ENCODE measurements around the gene BTLA.

BTLA gene

GRCh38 chr3:112491373-112491772 lies 7.9 kb downstream of the BTLA start:
- no peaks in the 10 kb centered on the region for H3K4me1 ChIP-seq
- H3K79me2 ChIP-seq: no peaks in the 10 kb centered on the region
- no peak overlapping the region for H3K4me3 ChIP-seq (ENCODE audit: low read depth, low read length)
- TF ChIP-seq CTCF (IDR thresholded peaks at IDR 0.05): no peak
- H3K9ac ChIP-seq: no peak overlapping the region
- no peak overlapping the region for H3K27ac ChIP-seq
- H2AFZ ChIP-seq: no peak overlapping the region
- no peak overlapping the region for H3K4me2 ChIP-seq (ENCODE audit: low read length)
- no peaks in the 10 kb centered on the region for H3K36me3 ChIP-seq (ENCODE audit: control insufficient read depth, insufficient read depth, low read length)
- no peaks in the 10 kb centered on the region for H3K9me3 ChIP-seq (ENCODE audit: control insufficient read depth, low read length)
- no peaks in the 10 kb centered on the region for H3K27me3 ChIP-seq (ENCODE audit: control insufficient read depth, insufficient read depth, low read length)

GRCh38 chr3:112489674-112490479 lies 9.4 kb downstream of the BTLA start:
- Histone ChIP-seq H2AFZ (no peak overlapping the region), H3K79me2 (no peaks in the 10 kb centered on the region), H3K9ac (no peak overlapping the region), H3K9me3 (ENCODE audit: control insufficient read depth, low read length) (no peaks in the 10 kb centered on the region), H3K27me3 (ENCODE audit: control insufficient read depth, insufficient read depth, low read length) (no peaks in the 10 kb centered on the region), H3K4me3 (ENCODE audit: low read depth, low read length) (no peak overlapping the region), H3K4me1 (no peaks in the 10 kb centered on the region), H3K4me2 (ENCODE audit: low read length) (no peak overlapping the region), H3K27ac (no peak overlapping the region), H3K36me3 (ENCODE audit: control insufficient read depth, insufficient read depth, low read length) (no peaks in the 10 kb centered on the region)
- no peak for TF ChIP-seq CTCF (IDR thresholded peaks at IDR 0.05)

- Histone ChIP-seq H3K9me3 (ENCODE audit: control insufficient read depth, low read length) (no peaks in the 10 kb centered on the region), H3K36me3 (ENCODE audit: control insufficient read depth, insufficient read depth, low read length) (no peaks in the 10 kb centered on the region), H3K4me1 (no peaks in the 10 kb centered on the region), H3K79me2 (no peaks in the 10 kb centered on the region), H3K9ac (no peak overlapping the region), H3K27me3 (ENCODE audit: control insufficient read depth, insufficient read depth, low read length) (no peaks in the 10 kb centered on the region), H3K4me3 (ENCODE audit: low read depth, low read length) (no peak overlapping the region), H2AFZ (no peak overlapping the region), H3K4me2 (ENCODE audit: low read length) (no peak overlapping the region), H3K27ac (no peak overlapping the region)
- TF ChIP-seq CTCF (IDR thresholded peaks at IDR 0.05): no peak
Observed at GRCh38 chr3:112486811-112487505, 12.3 kb downstream of the BTLA start.

- Histone ChIP-seq H3K4me1 (no peaks in the 10 kb centered on the region), H3K4me3 (ENCODE audit: low read depth, low read length) (no peak overlapping the region), H3K9ac (no peak overlapping the region), H2AFZ (no peak overlapping the region), H3K9me3 (ENCODE audit: control insufficient read depth, low read length) (no peaks in the 10 kb centered on the region), H3K27ac (no peak overlapping the region), H3K4me2 (ENCODE audit: low read length) (no peak overlapping the region), H3K79me2 (no peaks in the 10 kb centered on the region), H3K27me3 (ENCODE audit: control insufficient read depth, insufficient read depth, low read length) (no peaks in the 10 kb centered on the region), H3K36me3 (ENCODE audit: control insufficient read depth, insufficient read depth, low read length) (no peaks in the 10 kb centered on the region)
- no peak for TF ChIP-seq CTCF (IDR thresholded peaks at IDR 0.05)
Observed at GRCh38 chr3:112484352-112484751, 14.9 kb downstream of the BTLA start.
